NCI-H1436 (cell line): ENCODE results near the gene PRKG1.
"Not testable (repeated sequence)": the region's sequence is repeated elsewhere in the genome, so short reads cannot be mapped to it uniquely, and the experiment has no call there.

Source experiments
- DNase-seq: peaks from one replicate; lab custom pipeline; 2025; lab: John Stamatoyannopoulos, UW

The PRKG1 gene

GRCh38 chr10:52128056-52128683 lies 1053.9 kb downstream of the PRKG1 start:
- DNase-seq = no peak

- no peak for DNase-seq
Observed at GRCh38 chr10:52129410-52130178, 1055.3 kb downstream of the PRKG1 start.

GRCh38 chr10:52135101-52135500 lies 1060.8 kb downstream of the PRKG1 start:
- no peak for DNase-seq

GRCh38 chr10:52136921-52137320 lies 1062.6 kb downstream of the PRKG1 start:
- no peak for DNase-seq

GRCh38 chr10:52143338-52143737 lies 1069.1 kb downstream of the PRKG1 start:
- no peak for DNase-seq

- no peak for DNase-seq
Observed at GRCh38 chr10:52145636-52146035, 1071.3 kb downstream of the PRKG1 start.

GRCh38 chr10:52146766-52147165 lies 1072.5 kb downstream of the PRKG1 start:
- no peak for DNase-seq

- no peak for DNase-seq
Observed at GRCh38 chr10:52170776-52171175, 1096.5 kb downstream of the PRKG1 start.

- DNase-seq = no peak
Observed at GRCh38 chr10:52172581-52172980, 1098.3 kb downstream of the PRKG1 start.

GRCh38 chr10:52185256-52185655 lies 1111.0 kb downstream of the PRKG1 start:
- no peak for DNase-seq

GRCh38 chr10:52187521-52188258 lies 1113.4 kb downstream of the PRKG1 start:
- no peak for DNase-seq

- DNase-seq = no peak
Observed at GRCh38 chr10:52191049-52191448, 1116.8 kb downstream of the PRKG1 start.

- no peak for DNase-seq
Observed at GRCh38 chr10:52194191-52194590, 1119.9 kb downstream of the PRKG1 start.

GRCh38 chr10:52194716-52195115 lies 1120.4 kb downstream of the PRKG1 start:
- DNase-seq = no peak

- DNase-seq = no peak
Observed at GRCh38 chr10:52197098-52197497, 1122.8 kb downstream of the PRKG1 start.

- DNase-seq = no peak
Observed at GRCh38 chr10:52198540-52198939, 1124.3 kb downstream of the PRKG1 start.

GRCh38 chr10:52204906-52205305 lies 1130.6 kb downstream of the PRKG1 start:
- DNase-seq = not testable (repeated sequence)

- DNase-seq = no peak
Observed at GRCh38 chr10:52208365-52208764, 1134.1 kb downstream of the PRKG1 start.

GRCh38 chr10:52210161-52210560 lies 1135.9 kb downstream of the PRKG1 start:
- DNase-seq = no peak

- DNase-seq = no peak
Observed at GRCh38 chr10:52212062-52212461, 1137.8 kb downstream of the PRKG1 start.

- DNase-seq = no peak
Observed at GRCh38 chr10:52212802-52213201, 1138.5 kb downstream of the PRKG1 start.

GRCh38 chr10:52213321-52213752 lies 1139.0 kb downstream of the PRKG1 start:
- DNase-seq = no peak
